GM23338 (cell line): ENCODE measurements around the gene C1orf50. TPM values are rescaled to one million over a fixed set of nuclear protein-coding genes. Genes with fewer than 3 reads are reported as not detected.

Experiments
- ATAC-seq: fragments of 200-7000 bp; cut with Tn5 transposase; 3 replicates; pipeline ENCODE4 v1.9.1; 2020
- DNase-seq: peaks from one replicate; pipeline ENCODE4 v3.0.0-alpha.2; 2015; ENCODE audit warnings: low spot score
- H2AFZ ChIP-seq: fragments of 200-600 bp; sonication (generic); 2 replicates; pipeline ENCODE4 v1.8.0; 2016; ENCODE audit warnings: antibody characterized with exemption, mild to moderate bottlenecking, moderate library complexity
- H3F3A ChIP-seq: fragments of 200-600 bp; sonication (generic); replicated peaks from 2 replicates; pipeline ENCODE4 v1.8.0; 2017; ENCODE audit warnings: antibody characterized with exemption, mixed run types, low read depth
- H3K27ac ChIP-seq: fragments of 200-600 bp; sonication (generic); 2 replicates; pipeline ENCODE4 v1.6.1; 2016; ENCODE audit warnings: low read depth
- H3K27me3 ChIP-seq: fragments of 200-600 bp; sonication (generic); 2 replicates; pipeline ENCODE4 v1.8.0; 2016; ENCODE audit warnings: mild to moderate bottlenecking, mixed run types, moderate library complexity; ENCODE audit not compliant: insufficient read depth
- H3K36me3 ChIP-seq: fragments of 200-600 bp; sonication (generic); 2 replicates; pipeline ENCODE4 v1.8.0; 2016; ENCODE audit warnings: mild to moderate bottlenecking; ENCODE audit not compliant: insufficient read depth
- H3K4me1 ChIP-seq: fragments of 200-600 bp; sonication (generic); 2 replicates; pipeline ENCODE4 v1.8.0; 2016; ENCODE audit warnings: mild to moderate bottlenecking, moderate library complexity; ENCODE audit not compliant: insufficient read depth
- H3K4me2 ChIP-seq: fragments of 200-600 bp; sonication (generic); 2 replicates; pipeline ENCODE4 v1.7.1; 2017; ENCODE audit warnings: mixed run types
- H3K4me3 ChIP-seq: fragments of 200-600 bp; sonication (generic); 2 replicates; pipeline ENCODE4 v1.6.1; 2016; ENCODE audit warnings: mixed run types
- H3K79me2 ChIP-seq: fragments of 200-600 bp; sonication (generic); replicated peaks from 2 replicates; pipeline ENCODE4 v1.8.0; 2017; ENCODE audit warnings: mild to moderate bottlenecking; ENCODE audit not compliant: insufficient read depth
- H3K9me2 ChIP-seq: fragments of 200-600 bp; sonication (generic); 2 replicates; pipeline ENCODE4 v1.8.0; 2017; ENCODE audit not compliant: insufficient read depth
- H4K20me1 ChIP-seq: fragments of 200-600 bp; sonication (generic); replicated peaks from 2 replicates; pipeline ENCODE4 v1.8.0; 2017; ENCODE audit warnings: mild to moderate bottlenecking; ENCODE audit not compliant: insufficient read depth
- H3K27ac Mint-ChIP-seq: 2 replicates; pipeline ENCODE4 v1.8.0; 2020; ENCODE audit warnings: inconsistent platforms, mild to moderate bottlenecking, moderate library complexity, mixed read lengths
- H3K27me3 Mint-ChIP-seq: 3 replicates; pipeline ENCODE4 v1.8.0; 2022; ENCODE audit warnings: low read depth, mild to moderate bottlenecking, moderate library complexity, mixed read lengths, inconsistent platforms; ENCODE audit not compliant: insufficient read depth, poor library complexity
- H3K36me3 Mint-ChIP-seq: 3 replicates; pipeline ENCODE4 v1.8.0; 2021; ENCODE audit warnings: low read depth, mild to moderate bottlenecking, inconsistent platforms, moderate library complexity, mixed read lengths
- H3K4me1 Mint-ChIP-seq: 3 replicates; pipeline ENCODE4 v1.8.0; 2020; ENCODE audit warnings: mild to moderate bottlenecking, inconsistent platforms, mixed read lengths
- H3K4me3 Mint-ChIP-seq: 3 replicates; pipeline ENCODE4 v1.8.0; 2021; ENCODE audit warnings: moderate library complexity, mild to moderate bottlenecking, inconsistent platforms, mixed read lengths
- H3K9me3 Mint-ChIP-seq: 3 replicates; pipeline ENCODE4 v1.8.0; 2020; ENCODE audit warnings: moderate library complexity, mild to moderate bottlenecking, inconsistent platforms, mixed read lengths
- ETS1 ChIP-seq: IDR thresholded peaks from 2 replicates; pipeline ENCODE4 v1.6.1; 2016; ENCODE audit warnings: antibody characterized with exemption
- JUNB ChIP-seq: IDR thresholded peaks from one replicate; pipeline ENCODE4 v1.6.1; 2016; ENCODE audit warnings: antibody characterized with exemption; ENCODE audit not compliant: unreplicated experiment
- NANOG ChIP-seq: IDR thresholded peaks from 2 replicates; pipeline ENCODE4 v1.6.1; 2016; ENCODE audit warnings: antibody characterized with exemption, borderline replicate concordance
- POLR2AphosphoS5 ChIP-seq: IDR thresholded peaks from 2 replicates; pipeline ENCODE4 v1.6.1; 2016; ENCODE audit warnings: antibody characterized with exemption, low read depth
- REST ChIP-seq: IDR thresholded peaks from one replicate; pipeline ENCODE4 v1.6.1; 2018; ENCODE audit warnings: antibody characterized with exemption; ENCODE audit not compliant: unreplicated experiment
- STAT1 ChIP-seq: IDR thresholded peaks from one replicate; pipeline ENCODE4 v1.6.1; 2016; ENCODE audit warnings: antibody characterized with exemption; ENCODE audit not compliant: unreplicated experiment
- ZNF114 ChIP-seq: fragments of 250-450 bp; sonication (Bioruptor Pico); IDR thresholded peaks from 2 replicates; pipeline ENCODE4 v1.5.0; 2020; ENCODE audit warnings: mild to moderate bottlenecking, moderate library complexity
- ZNF331 ChIP-seq: fragments of 250-450 bp; sonication (Bioruptor Pico); IDR thresholded peaks from 2 replicates; pipeline ENCODE4 v1.5.0; 2020; ENCODE audit warnings: low read depth, mild to moderate bottlenecking, moderate library complexity
- polyA plus RNA-seq: library from polyadenylated mRNA; unstranded; fragments of >200 nt; fragmentation: Nextera tagmentation; extraction: Ambion mirVana; gene quantifications from 2 replicates; pipeline ENCODE4 v1.2.1, GENCODE V29; 2016
- total RNA-seq: library from RNA; depleted of rRNA; stranded (reverse); fragments of >200 nt; shearing (Covaris generic); gene quantifications from 2 replicates; pipeline ENCODE4 v1.2.3, GENCODE V29; 2014
- TF ChIP-seq, protein P1 (sequence below), 2 experiments: fragments of 200-600 bp in 1 of 2; sonication (generic) in 1 of 2; conservative IDR thresholded peaks; 2 replicates each; pipeline versions ENCODE4 v1.5.1 to v1.6.1; 2016 to 2017; ENCODE audit warnings: antibody characterized with exemption in 2 of 2, low read depth in 2 of 2, mild to moderate bottlenecking in 2 of 2, moderate library complexity in 1 of 2

Gene C1orf50
- total and polyA plus RNA-seq, 2 experiments from 2014 or later, result 4.4 to 4.7 TPM

- Histone ChIP-seq H2AFZ (peak overlapping the region; percentile 85), H4K20me1 (peaks cover 6% of the 10 kb centered on the region; the same call in 1 of the 2 replicates), H3K4me1 (peaks cover 31% of the 10 kb centered on the region), H3K36me3 (no peaks in the 10 kb centered on the region; the same call in 1 of the 2 replicates), H3K4me2 (peak overlapping the region; percentile 81), H3K9me2 (no peaks in the 10 kb centered on the region), H3F3A (no peaks in the 10 kb centered on the region), H3K27ac (no peak overlapping the region), H3K79me2 (peaks cover 76% of the 10 kb centered on the region), H3K4me3 (peak overlapping the region; percentile 92), H3K27me3 (no peaks in the 10 kb centered on the region)
- Mint-ChIP-seq H3K4me3 (no peak overlapping the region; the same call in 2 of the 3 replicates), H3K27ac (peak overlapping the region; percentile 84; the same call in 1 of the 2 replicates), H3K36me3 (peaks cover 21% of the 10 kb centered on the region), H3K27me3 (peaks cover 13% of the 10 kb centered on the region), H3K4me1 (peaks cover 14% of the 10 kb centered on the region), H3K9me3 (no peaks in the 10 kb centered on the region)
- ATAC-seq (peak; percentile 21), DNase-seq (no peak)
- TF ChIP-seq JUNB (no peak), ZNF331 (CRISPR knock-in tag) (no peak), NANOG (no peak), ZNF114 (CRISPR knock-in tag) (no peak), REST (no peak), ETS1 (no peak), POLR2AphosphoS5 (no peak), STAT1 (no peak)
- TF ChIP-seq, protein P1, sequence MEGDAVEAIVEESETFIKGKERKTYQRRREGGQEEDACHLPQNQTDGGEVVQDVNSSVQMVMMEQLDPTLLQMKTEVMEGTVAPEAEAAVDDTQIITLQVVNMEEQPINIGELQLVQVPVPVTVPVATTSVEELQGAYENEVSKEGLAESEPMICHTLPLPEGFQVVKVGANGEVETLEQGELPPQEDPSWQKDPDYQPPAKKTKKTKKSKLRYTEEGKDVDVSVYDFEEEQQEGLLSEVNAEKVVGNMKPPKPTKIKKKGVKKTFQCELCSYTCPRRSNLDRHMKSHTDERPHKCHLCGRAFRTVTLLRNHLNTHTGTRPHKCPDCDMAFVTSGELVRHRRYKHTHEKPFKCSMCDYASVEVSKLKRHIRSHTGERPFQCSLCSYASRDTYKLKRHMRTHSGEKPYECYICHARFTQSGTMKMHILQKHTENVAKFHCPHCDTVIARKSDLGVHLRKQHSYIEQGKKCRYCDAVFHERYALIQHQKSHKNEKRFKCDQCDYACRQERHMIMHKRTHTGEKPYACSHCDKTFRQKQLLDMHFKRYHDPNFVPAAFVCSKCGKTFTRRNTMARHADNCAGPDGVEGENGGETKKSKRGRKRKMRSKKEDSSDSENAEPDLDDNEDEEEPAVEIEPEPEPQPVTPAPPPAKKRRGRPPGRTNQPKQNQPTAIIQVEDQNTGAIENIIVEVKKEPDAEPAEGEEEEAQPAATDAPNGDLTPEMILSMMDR (conservative IDR thresholded peaks at IDR 0.05; ENCODE audit: low read depth in 2 of 2), result no peak
Measured at GRCh38 chr1:42767510-42768000, 506 bp downstream of the C1orf50 start.
